HEK293 (cell line): ENCODE data around the gene APPL2.

ENCODE experiments used
- CTCF ChIA-PET: fragments of 350-600 bp; formaldehyde crosslinking; extraction: SDS; loops from one replicate; lab custom pipeline; 2021; ENCODE audit warnings: antibody characterized with exemption; lab: Yijun Ruan, JAX
- POLR2A ChIA-PET: fragments of 300-600 bp; formaldehyde crosslinking; extraction: SDS; loops from one replicate; lab custom pipeline; 2020; ENCODE audit warnings: antibody characterized with exemption, inconsistent platforms; lab: Yijun Ruan, JAX
- H3K27ac ChIP-seq: fragments of 200-500 bp; sonication (Bioruptor generic); 2 replicates; pipeline ENCODE4 v1.5.1; 2014; ENCODE audit warnings: low read depth, low read length, control low read depth, inconsistent platforms; ENCODE audit errors: extremely low read depth
- H3K36me3 ChIP-seq, 2 experiments: fragments of 200-500 bp in 1 of 2; sonication (Bioruptor generic) in 1 of 2; 1 replicate in 1 of 2; 2 replicates in 1 of 2; pipeline ENCODE4 v1.5.1; 2014 to 2017; ENCODE audit warnings: inconsistent platforms in 2 of 2, low read length in 2 of 2; ENCODE audit not compliant: control insufficient read depth in 2 of 2, insufficient read depth in 1 of 2
- H3K4me1 ChIP-seq: fragments of 200-500 bp; sonication (Bioruptor generic); 2 replicates; pipeline ENCODE4 v1.5.1; 2014; ENCODE audit warnings: mild to moderate bottlenecking, low read length, inconsistent platforms; ENCODE audit not compliant: control insufficient read depth, insufficient read depth
- H3K4me3 ChIP-seq: 2 replicates; pipeline ENCODE4 v1.5.1; 2011; ENCODE audit warnings: low read depth, mild to moderate bottlenecking, control low read depth, low read length, moderate library complexity
- H3K9me3 ChIP-seq: fragments of 200-500 bp; sonication (Bioruptor generic); 2 replicates; pipeline ENCODE4 v1.5.1; 2014; ENCODE audit warnings: low read depth, low read length, inconsistent platforms; ENCODE audit not compliant: control insufficient read depth, insufficient read depth
- BCL11B ChIP-seq: fragments of 450-650 bp; formaldehyde crosslinking; IDR thresholded peaks from 2 replicates; pipeline ENCODE4 v1.5.1; 2016; ENCODE audit warnings: low read depth, missing biosample characterization, missing genetic modification characterization
- GLIS1 ChIP-seq: fragments of 450-650 bp; formaldehyde crosslinking; IDR thresholded peaks from 2 replicates; pipeline ENCODE4 v1.5.1; 2016; ENCODE audit warnings: missing biosample characterization, missing genetic modification characterization
- MYNN ChIP-seq: fragments of 450-650 bp; formaldehyde crosslinking; IDR thresholded peaks from 2 replicates; pipeline ENCODE4 v1.5.1; 2016; ENCODE audit warnings: missing biosample characterization, missing genetic modification characterization, borderline replicate concordance
- SALL2 ChIP-seq: fragments of 450-650 bp; formaldehyde crosslinking; IDR thresholded peaks from 2 replicates; pipeline ENCODE4 v1.5.0; 2017; ENCODE audit warnings: missing biosample characterization, mild to moderate bottlenecking, missing genetic modification characterization, borderline replicate concordance
- ZEB2 ChIP-seq: fragments of 450-650 bp; formaldehyde crosslinking; IDR thresholded peaks from 2 replicates; pipeline ENCODE4 v1.5.1; 2016; ENCODE audit warnings: missing biosample characterization, missing genetic modification characterization
- ZFHX2 ChIP-seq: fragments of 450-650 bp; formaldehyde crosslinking; conservative IDR thresholded peaks from 2 replicates; pipeline ENCODE4 v1.5.1; 2016; ENCODE audit warnings: missing biosample characterization, missing genetic modification characterization
- ZIC2 ChIP-seq: fragments of 450-650 bp; formaldehyde crosslinking; IDR thresholded peaks from 2 replicates; pipeline ENCODE4 v1.5.1; 2016; ENCODE audit warnings: missing biosample characterization, missing genetic modification characterization
- ZNF133 ChIP-seq: fragments of 450-650 bp; formaldehyde crosslinking; IDR thresholded peaks from 2 replicates; pipeline ENCODE4 v1.5.1; 2016; ENCODE audit warnings: missing biosample characterization, missing genetic modification characterization
- ZNF146 ChIP-seq: fragments of 450-650 bp; formaldehyde crosslinking; IDR thresholded peaks from 2 replicates; pipeline ENCODE4 v1.5.1; 2016; ENCODE audit warnings: missing biosample characterization, missing genetic modification characterization
- ZNF169 ChIP-seq: fragments of 450-650 bp; formaldehyde crosslinking; IDR thresholded peaks from 2 replicates; pipeline ENCODE4 v1.5.1; 2016; ENCODE audit warnings: missing biosample characterization, missing genetic modification characterization
- ZNF23 ChIP-seq: fragments of 450-650 bp; formaldehyde crosslinking; IDR thresholded peaks from 2 replicates; pipeline ENCODE4 v1.5.1; 2016; ENCODE audit warnings: missing biosample characterization, missing genetic modification characterization, borderline replicate concordance
- ZNF311 ChIP-seq: fragments of 450-650 bp; formaldehyde crosslinking; IDR thresholded peaks from 2 replicates; pipeline ENCODE4 v1.5.1; 2017; ENCODE audit warnings: missing biosample characterization, missing genetic modification characterization, borderline replicate concordance
- ZNF341 ChIP-seq: fragments of 450-650 bp; formaldehyde crosslinking; IDR thresholded peaks from 2 replicates; pipeline ENCODE4; 2016; ENCODE audit warnings: low read depth, missing biosample characterization, missing genetic modification characterization
- ZNF416 ChIP-seq: fragments of 450-650 bp; formaldehyde crosslinking; IDR thresholded peaks from 2 replicates; pipeline ENCODE4 v1.5.1; 2016; ENCODE audit warnings: missing biosample characterization, missing genetic modification characterization
- ZNF521 ChIP-seq: fragments of 450-650 bp; formaldehyde crosslinking; IDR thresholded peaks from 2 replicates; pipeline ENCODE4 v1.5.1; 2017; ENCODE audit warnings: missing biosample characterization, mild to moderate bottlenecking, missing genetic modification characterization
- ZNF561 ChIP-seq: fragments of 450-650 bp; IDR thresholded peaks from 2 replicates; pipeline ENCODE4 v1.5.1; 2018; ENCODE audit warnings: missing biosample characterization, missing genetic modification characterization, borderline replicate concordance
- ZNF600 ChIP-seq: fragments of 450-650 bp; formaldehyde crosslinking; IDR thresholded peaks from 2 replicates; pipeline ENCODE4 v1.5.1; 2016; ENCODE audit warnings: missing biosample characterization, missing genetic modification characterization
- ZNF621 ChIP-seq: fragments of 450-650 bp; formaldehyde crosslinking; IDR thresholded peaks from 2 replicates; pipeline ENCODE4 v1.5.1; 2017; ENCODE audit warnings: missing biosample characterization, missing genetic modification characterization
- ZNF623 ChIP-seq: fragments of 450-650 bp; formaldehyde crosslinking; IDR thresholded peaks from 2 replicates; pipeline ENCODE4 v1.5.1; 2016; ENCODE audit warnings: missing biosample characterization, missing genetic modification characterization
- ZNF664 ChIP-seq: fragments of 450-650 bp; formaldehyde crosslinking; IDR thresholded peaks from 2 replicates; pipeline ENCODE4 v1.5.1; 2016; ENCODE audit warnings: missing biosample characterization, missing genetic modification characterization
- ZNF791 ChIP-seq: fragments of 450-650 bp; formaldehyde crosslinking; IDR thresholded peaks from 2 replicates; pipeline ENCODE4 v1.5.1; 2016; ENCODE audit warnings: missing biosample characterization, missing genetic modification characterization
- ZNF830 ChIP-seq: fragments of 450-650 bp; IDR thresholded peaks from 2 replicates; pipeline ENCODE4 v1.5.0; 2018; ENCODE audit warnings: missing biosample characterization, missing genetic modification characterization, low read depth, mild to moderate bottlenecking, moderate library complexity
- ZNF837 ChIP-seq: fragments of 450-650 bp; formaldehyde crosslinking; IDR thresholded peaks from 2 replicates; pipeline ENCODE4 v1.5.1; 2016; ENCODE audit warnings: missing biosample characterization, missing genetic modification characterization
- ZSCAN16 ChIP-seq: fragments of 450-650 bp; formaldehyde crosslinking; IDR thresholded peaks from 2 replicates; pipeline ENCODE4 v1.5.1; 2016; ENCODE audit warnings: missing biosample characterization, missing genetic modification characterization
- ZSCAN18 ChIP-seq: fragments of 450-650 bp; formaldehyde crosslinking; IDR thresholded peaks from 2 replicates; pipeline ENCODE4 v1.5.1; 2016; ENCODE audit warnings: missing biosample characterization, missing genetic modification characterization
- ZSCAN23 ChIP-seq: fragments of 450-650 bp; formaldehyde crosslinking; IDR thresholded peaks from 2 replicates; pipeline ENCODE4 v1.5.1; 2016; ENCODE audit warnings: missing biosample characterization, missing genetic modification characterization
- ZSCAN4 ChIP-seq: fragments of 450-650 bp; formaldehyde crosslinking; IDR thresholded peaks from 2 replicates; pipeline ENCODE4 v1.5.1; 2017; ENCODE audit warnings: missing biosample characterization, missing genetic modification characterization
- TF ChIP-seq, protein P1 (sequence below): fragments of 450-650 bp; formaldehyde crosslinking; IDR thresholded peaks from 2 replicates; pipeline ENCODE4 v1.5.1; 2017; ENCODE audit warnings: missing biosample characterization, missing genetic modification characterization
- TF ChIP-seq, protein P2 (sequence below): fragments of 450-650 bp; formaldehyde crosslinking; IDR thresholded peaks from 2 replicates; pipeline ENCODE4 v1.5.1; 2016; ENCODE audit warnings: missing biosample characterization, missing genetic modification characterization
- TF ChIP-seq, protein P3 (sequence below): fragments of 450-650 bp; formaldehyde crosslinking; IDR thresholded peaks from 2 replicates; pipeline ENCODE4 v1.5.1; 2016; ENCODE audit warnings: missing biosample characterization, missing genetic modification characterization

APPL2 gene

DNA sequence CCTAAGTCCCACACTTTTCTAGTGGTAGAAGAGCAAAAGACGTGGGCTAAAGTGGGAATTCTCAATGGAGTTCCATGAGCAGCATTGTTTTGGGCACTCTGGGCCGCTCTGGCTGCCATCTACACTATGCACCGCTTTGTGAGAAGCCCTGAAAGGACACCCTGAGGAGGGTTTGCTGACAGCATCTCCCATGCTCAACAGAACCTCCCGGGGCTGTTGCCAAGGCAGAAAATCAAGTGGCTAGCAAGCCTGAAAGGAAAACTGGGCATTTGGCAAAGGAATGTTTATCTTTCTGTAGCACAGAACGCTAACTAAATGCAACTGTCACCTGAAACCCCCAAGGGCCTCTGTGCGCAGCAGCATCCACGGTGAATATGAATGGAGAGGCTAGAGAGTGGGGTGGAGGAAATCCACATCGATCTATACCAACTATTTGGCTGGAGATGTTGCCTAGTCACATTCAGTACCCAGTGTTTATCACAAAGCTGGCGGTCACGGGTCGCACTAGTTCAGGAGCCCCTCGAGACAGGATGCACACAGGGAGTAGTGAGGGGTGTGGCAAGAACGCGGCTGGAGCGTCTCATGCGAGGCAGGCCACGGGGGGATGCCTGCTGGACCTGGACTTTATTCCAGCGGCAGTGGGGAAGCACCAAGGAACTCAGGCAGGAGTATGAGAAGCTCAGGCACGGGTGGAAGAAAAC is 14.2 kb downstream of the APPL2 start:
- H3K4me1 ChIP-seq = no peaks in the 10 kb centered on the region
- H3K9me3 ChIP-seq = no peaks in the 10 kb centered on the region
- H3K36me3 ChIP-seq = peaks cover 5 to 71% of the 10 kb centered on the region in 2 experiments; a peak in 2 of 3 replicates
- POLR2A ChIA-PET = no interaction called here
- no peak overlapping the region for H3K4me3 ChIP-seq
- H3K27ac ChIP-seq = no peak overlapping the region
- CTCF ChIA-PET = interaction anchor here (0.9 kb wide), 1 partner anchor 15 kb away, joined by 3 read pairs; the partner anchor contains the start of gene APPL2
- TF ChIP-seq, protein P1, sequence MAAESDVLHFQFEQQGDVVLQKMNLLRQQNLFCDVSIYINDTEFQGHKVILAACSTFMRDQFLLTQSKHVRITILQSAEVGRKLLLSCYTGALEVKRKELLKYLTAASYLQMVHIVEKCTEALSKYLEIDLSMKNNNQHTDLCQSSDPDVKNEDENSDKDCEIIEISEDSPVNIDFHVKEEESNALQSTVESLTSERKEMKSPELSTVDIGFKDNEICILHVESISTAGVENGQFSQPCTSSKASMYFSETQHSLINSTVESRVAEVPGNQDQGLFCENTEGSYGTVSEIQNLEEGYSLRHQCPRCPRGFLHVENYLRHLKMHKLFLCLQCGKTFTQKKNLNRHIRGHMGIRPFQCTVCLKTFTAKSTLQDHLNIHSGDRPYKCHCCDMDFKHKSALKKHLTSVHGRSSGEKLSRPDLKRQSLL (tag by site-specific recombination) = no peak
- no peak for TF ChIP-seq ZNF133 (tag by site-specific recombination)
- TF ChIP-seq ZSCAN16 = no peak
- TF ChIP-seq, protein P2, sequence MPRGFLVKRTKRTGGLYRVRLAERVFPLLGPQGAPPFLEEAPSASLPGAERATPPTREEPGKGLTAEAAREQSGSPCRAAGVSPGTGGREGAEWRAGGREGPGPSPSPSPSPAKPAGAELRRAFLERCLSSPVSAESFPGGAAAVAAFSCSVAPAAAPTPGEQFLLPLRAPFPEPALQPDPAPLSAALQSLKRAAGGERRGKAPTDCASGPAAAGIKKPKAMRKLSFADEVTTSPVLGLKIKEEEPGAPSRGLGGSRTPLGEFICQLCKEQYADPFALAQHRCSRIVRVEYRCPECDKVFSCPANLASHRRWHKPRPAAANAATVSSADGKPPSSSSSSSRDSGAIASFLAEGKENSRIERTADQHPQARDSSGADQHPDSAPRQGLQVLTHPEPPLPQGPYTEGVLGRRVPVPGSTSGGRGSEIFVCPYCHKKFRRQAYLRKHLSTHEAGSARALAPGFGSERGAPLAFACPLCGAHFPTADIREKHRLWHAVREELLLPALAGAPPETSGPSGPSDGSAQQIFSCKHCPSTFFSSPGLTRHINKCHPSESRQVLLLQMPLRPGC (tag by site-specific recombination) = no peak
- TF ChIP-seq ZNF311 (tag by site-specific recombination) = no peak
- TF ChIP-seq ZNF416 (tag by site-specific recombination) = no peak
- no peak for TF ChIP-seq ZNF23 (tag by site-specific recombination)
- TF ChIP-seq ZNF521 (tag by site-specific recombination) = no peak
- TF ChIP-seq ZEB2 = no peak
- TF ChIP-seq ZNF146 (tag by site-specific recombination) = no peak
- TF ChIP-seq ZNF830 (tag by site-specific recombination) = no peak
- TF ChIP-seq ZNF623 (tag by site-specific recombination) = no peak
- TF ChIP-seq ZNF791 = no peak
- no peak for TF ChIP-seq ZNF621 (tag by site-specific recombination)
- no peak for TF ChIP-seq ZNF600 (tag by site-specific recombination)
- TF ChIP-seq, all 188 proteins: peak for 0

DNA sequence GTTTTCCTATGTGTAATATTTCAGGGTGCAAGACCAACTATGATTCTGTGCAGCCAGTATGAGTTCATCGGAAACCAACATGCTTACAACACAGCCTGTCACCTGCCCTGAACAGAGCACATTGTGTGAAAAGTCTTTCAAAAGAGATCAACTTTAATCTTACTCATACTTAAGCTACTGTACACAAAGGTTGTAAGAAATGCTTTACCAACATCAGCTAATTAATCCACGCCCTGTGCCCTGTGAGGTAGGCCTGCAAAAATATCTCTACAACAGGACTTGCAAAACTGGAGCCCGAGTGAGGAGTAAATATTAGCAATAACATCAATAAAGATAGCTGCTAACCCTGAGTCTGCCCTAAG is 15.1 kb downstream of the APPL2 start:
- H3K36me3 ChIP-seq = peaks cover 7 to 71% of the 10 kb centered on the region in 2 experiments
- no peak overlapping the region for H3K27ac ChIP-seq
- H3K4me3 ChIP-seq = no peak overlapping the region
- ChIA-PET CTCF (no interaction called here), POLR2A (no interaction called here)
- H3K9me3 ChIP-seq = no peaks in the 10 kb centered on the region
- H3K4me1 ChIP-seq = no peaks in the 10 kb centered on the region
- TF ChIP-seq ZNF169 (no peak), ZSCAN18 (tag by site-specific recombination) (no peak), ZNF23 (tag by site-specific recombination) (no peak), BCL11B (tag by site-specific recombination) (no peak), ZNF341 (no peak), MYNN (no peak), ZNF561 (tag by site-specific recombination) (no peak), ZNF664 (tag by site-specific recombination) (no peak), ZIC2 (tag by site-specific recombination) (no peak), ZNF837 (tag by site-specific recombination) (no peak), ZFHX2 (no peak), GLIS1 (no peak), ZSCAN4 (tag by site-specific recombination) (no peak), ZNF600 (tag by site-specific recombination) (no peak), ZSCAN23 (tag by site-specific recombination) (no peak), SALL2 (no peak)
- TF ChIP-seq, protein P3, sequence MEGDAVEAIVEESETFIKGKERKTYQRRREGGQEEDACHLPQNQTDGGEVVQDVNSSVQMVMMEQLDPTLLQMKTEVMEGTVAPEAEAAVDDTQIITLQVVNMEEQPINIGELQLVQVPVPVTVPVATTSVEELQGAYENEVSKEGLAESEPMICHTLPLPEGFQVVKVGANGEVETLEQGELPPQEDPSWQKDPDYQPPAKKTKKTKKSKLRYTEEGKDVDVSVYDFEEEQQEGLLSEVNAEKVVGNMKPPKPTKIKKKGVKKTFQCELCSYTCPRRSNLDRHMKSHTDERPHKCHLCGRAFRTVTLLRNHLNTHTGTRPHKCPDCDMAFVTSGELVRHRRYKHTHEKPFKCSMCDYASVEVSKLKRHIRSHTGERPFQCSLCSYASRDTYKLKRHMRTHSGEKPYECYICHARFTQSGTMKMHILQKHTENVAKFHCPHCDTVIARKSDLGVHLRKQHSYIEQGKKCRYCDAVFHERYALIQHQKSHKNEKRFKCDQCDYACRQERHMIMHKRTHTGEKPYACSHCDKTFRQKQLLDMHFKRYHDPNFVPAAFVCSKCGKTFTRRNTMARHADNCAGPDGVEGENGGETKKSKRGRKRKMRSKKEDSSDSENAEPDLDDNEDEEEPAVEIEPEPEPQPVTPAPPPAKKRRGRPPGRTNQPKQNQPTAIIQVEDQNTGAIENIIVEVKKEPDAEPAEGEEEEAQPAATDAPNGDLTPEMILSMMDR (tag by site-specific recombination) = no peak
